K562 (cell line): ENCODE data around the gene PATL2. TPM values are rescaled to one million over a fixed set of nuclear protein-coding genes. Genes with fewer than 3 reads are reported as not detected.

ENCODE experiments used
- ARID1B ChIP-seq: fragments of 450-650 bp; IDR thresholded peaks from 2 replicates; pipeline ENCODE4 v1.6.1; 2016; ENCODE audit warnings: antibody characterized with exemption, mild to moderate bottlenecking, inconsistent platforms
- ASH1L ChIP-seq: fragments of 450-650 bp; IDR thresholded peaks from 2 replicates; pipeline ENCODE4 v1.6.1; 2018; ENCODE audit warnings: borderline replicate concordance, mild to moderate bottlenecking, low read depth; ENCODE audit not compliant: partially characterized antibody
- EP300 ChIP-seq: IDR thresholded peaks from 2 replicates; pipeline ENCODE4 v1.6.1; 2012; ENCODE audit warnings: low read length, improper control_type of control experiment
- FOXK2 ChIP-seq, 2 experiments: fragments of 450-650 bp; IDR thresholded peaks in 1 of 2; conservative IDR thresholded peaks in 1 of 2; 2 replicates each; pipeline ENCODE4 v1.6.1; 2016; ENCODE audit warnings: low read depth in 2 of 2, mild to moderate bottlenecking in 1 of 2
- GTF2A2 ChIP-seq: IDR thresholded peaks from 2 replicates; pipeline ENCODE4 v1.6.1; 2016; ENCODE audit warnings: mild to moderate bottlenecking, missing genetic modification characterization, missing compliant biosample characterization
- HDAC1 ChIP-seq, 2 experiments: fragments of 450-650 bp; IDR thresholded peaks; 2 replicates each; pipeline ENCODE4 v1.6.1; 2016 to 2017; ENCODE audit warnings: inconsistent platforms in 1 of 2, mild to moderate bottlenecking in 1 of 2, moderate library complexity in 1 of 2
- HEY1 ChIP-seq: fragments of 250-450 bp; sonication (Bioruptor Pico); IDR thresholded peaks from 2 replicates; pipeline ENCODE4 v1.5.0; 2020; ENCODE audit warnings: mild to moderate bottlenecking, moderate library complexity, borderline replicate concordance
- MAZ ChIP-seq, 2 experiments: fragments of 450-650 bp in 1 of 2; sonication (generic) in 1 of 2; formaldehyde crosslinking; IDR thresholded peaks in 1 of 2; conservative IDR thresholded peaks in 1 of 2; 2 replicates each; pipeline versions ENCODE4 v1.4.0 to v1.5.0; 2020; ENCODE audit warnings: mild to moderate bottlenecking in 1 of 2, missing genetic modification reagents in 1 of 2
- PHB ChIP-seq: fragments of 250-450 bp; sonication (Bioruptor Pico); IDR thresholded peaks from 2 replicates; pipeline ENCODE4 v1.5.0; 2021
- SIN3B ChIP-seq: fragments of 450-650 bp; IDR thresholded peaks from 2 replicates; pipeline ENCODE4 v1.6.1; 2017; ENCODE audit warnings: low read depth, mild to moderate bottlenecking, moderate library complexity
- TCF3 ChIP-seq: sonication (generic); formaldehyde crosslinking; IDR thresholded peaks from 2 replicates; pipeline ENCODE4 v1.4.0; 2020; ENCODE audit warnings: mild to moderate bottlenecking, missing genetic modification reagents
- TFAM ChIP-seq: fragments of 250-450 bp; sonication (Bioruptor Pico); conservative IDR thresholded peaks from 2 replicates; pipeline ENCODE4 v1.5.0; 2021; ENCODE audit warnings: mild to moderate bottlenecking, moderate library complexity
- THRAP3 ChIP-seq: fragments of 450-650 bp; IDR thresholded peaks from 2 replicates; pipeline ENCODE4 v1.6.1; 2016; ENCODE audit warnings: mild to moderate bottlenecking, inconsistent platforms, borderline replicate concordance
- VEZF1 ChIP-seq: fragments of 200-800 bp; sonication (Bioruptor generic); IDR thresholded peaks from 2 replicates; pipeline ENCODE4 v1.6.1; 2017; ENCODE audit warnings: missing genetic modification characterization, missing compliant biosample characterization
- ZNF253 ChIP-seq: fragments of 250-450 bp; sonication (Bioruptor Pico); conservative IDR thresholded peaks from 2 replicates; pipeline ENCODE4 v1.6.1; 2021; ENCODE audit warnings: mild to moderate bottlenecking
- ZNF436 ChIP-seq: fragments of 250-450, 450-650 bp; sonication (Bioruptor Pico); formaldehyde crosslinking; IDR thresholded peaks from 2 replicates; pipeline ENCODE4 v1.7.0; 2020; ENCODE audit warnings: mild to moderate bottlenecking
- ZNF77 ChIP-seq: fragments of 250-450 bp; sonication (Bioruptor Pico); IDR thresholded peaks from 2 replicates; pipeline ENCODE4 v1.5.0; 2020
- ZNF830 ChIP-seq: fragments of 250-450 bp; sonication (Bioruptor Pico); IDR thresholded peaks from 2 replicates; pipeline ENCODE4 v1.5.0; 2021; ENCODE audit warnings: mild to moderate bottlenecking
- polyA plus RNA-seq, 8 experiments: library from polyadenylated mRNA; depleted of rRNA in 4 of 8; stranded (reverse) in 5 of 8; unstranded in 3 of 8; fragments of >200 nt; fragmentation: Nextera tagmentation in 2 of 8; fragmentation: Illumina TruSeq in 1 of 8; extraction: Ambion mirVana in 2 of 8; extraction: Trizol in 1 of 8; gene quantifications; 2 replicates each; pipeline versions ENCODE4 v1.2.1 to v1.2.3, GENCODE V29; 2011 to 2014; ENCODE audit warnings: inconsistent platforms in 1 of 8, missing spikeins in 1 of 8
- total RNA-seq, 7 experiments: library from RNA; depleted of rRNA in 6 of 7; stranded (reverse); fragments of >200 nt in 6 of 7; fragmentation: Illumina TruSeq in 2 of 7; extraction: Trizol in 2 of 7; gene quantifications; 2 replicates each; pipeline versions ENCODE4 v1.2.1 to v1.2.3, GENCODE V29; 2011 to 2021; ENCODE audit warnings: low replicate concordance in 1 of 7
- TF ChIP-seq, protein P1 (sequence below): fragments of 250-450 bp; sonication (Bioruptor Pico); IDR thresholded peaks from 2 replicates; pipeline ENCODE4 v1.5.0; 2021; ENCODE audit warnings: mild to moderate bottlenecking, moderate library complexity

The PATL2 gene
- total and polyA plus RNA-seq, 9 of the 15 experiments (the other 6 are each of a cell fraction or from before 2014, with no cell fraction given): 0.42 to 1.1 (median 0.86) TPM

GRCh38 chr15:44726568-44727484 lies 15.7 kb upstream of the PATL2 start (continued):
- 0 out of 2 replicates have a peak, but pooled peaks have one; percentile 50 for TF ChIP-seq THRAP3
- TF ChIP-seq ARID1B: peak; percentile 82
- TF ChIP-seq MAZ (CRISPR knock-in tag; conservative IDR thresholded peaks at IDR 0.05 in 1 of 2, IDR thresholded peaks at IDR 0.05 in 1 of 2): peak; percentile 16 to 71; a peak in 1 of 4 replicates
- TF ChIP-seq TCF3 (CRISPR knock-in tag): peak; percentile 6; the same call in 1 of the 2 replicates
- peak; percentile 26 for TF ChIP-seq VEZF1 (CRISPR knock-in tag)
- TF ChIP-seq HEY1 (CRISPR knock-in tag): 0 out of 2 replicates have a peak, but pooled peaks have one; percentile 81
- no peak for TF ChIP-seq SIN3B
- TF ChIP-seq EP300: peak; percentile 70
- TF ChIP-seq ZNF830 (CRISPR knock-in tag): no peak
- no peak for TF ChIP-seq TFAM
- peak; percentile 73 for TF ChIP-seq GTF2A2
- no peak for TF ChIP-seq ZNF77 (CRISPR knock-in tag)
- no peak for TF ChIP-seq ASH1L
- 0 out of 2 replicates have a peak, but pooled peaks have one; percentile 85 for TF ChIP-seq PHB (CRISPR knock-in tag)
- TF ChIP-seq HDAC1 (IDR thresholded peaks at IDR 0.05): 0 out of 4 replicates have a peak, but pooled peaks of 1 of the 2 experiments have one; percentile 38
- TF ChIP-seq, protein P1, sequence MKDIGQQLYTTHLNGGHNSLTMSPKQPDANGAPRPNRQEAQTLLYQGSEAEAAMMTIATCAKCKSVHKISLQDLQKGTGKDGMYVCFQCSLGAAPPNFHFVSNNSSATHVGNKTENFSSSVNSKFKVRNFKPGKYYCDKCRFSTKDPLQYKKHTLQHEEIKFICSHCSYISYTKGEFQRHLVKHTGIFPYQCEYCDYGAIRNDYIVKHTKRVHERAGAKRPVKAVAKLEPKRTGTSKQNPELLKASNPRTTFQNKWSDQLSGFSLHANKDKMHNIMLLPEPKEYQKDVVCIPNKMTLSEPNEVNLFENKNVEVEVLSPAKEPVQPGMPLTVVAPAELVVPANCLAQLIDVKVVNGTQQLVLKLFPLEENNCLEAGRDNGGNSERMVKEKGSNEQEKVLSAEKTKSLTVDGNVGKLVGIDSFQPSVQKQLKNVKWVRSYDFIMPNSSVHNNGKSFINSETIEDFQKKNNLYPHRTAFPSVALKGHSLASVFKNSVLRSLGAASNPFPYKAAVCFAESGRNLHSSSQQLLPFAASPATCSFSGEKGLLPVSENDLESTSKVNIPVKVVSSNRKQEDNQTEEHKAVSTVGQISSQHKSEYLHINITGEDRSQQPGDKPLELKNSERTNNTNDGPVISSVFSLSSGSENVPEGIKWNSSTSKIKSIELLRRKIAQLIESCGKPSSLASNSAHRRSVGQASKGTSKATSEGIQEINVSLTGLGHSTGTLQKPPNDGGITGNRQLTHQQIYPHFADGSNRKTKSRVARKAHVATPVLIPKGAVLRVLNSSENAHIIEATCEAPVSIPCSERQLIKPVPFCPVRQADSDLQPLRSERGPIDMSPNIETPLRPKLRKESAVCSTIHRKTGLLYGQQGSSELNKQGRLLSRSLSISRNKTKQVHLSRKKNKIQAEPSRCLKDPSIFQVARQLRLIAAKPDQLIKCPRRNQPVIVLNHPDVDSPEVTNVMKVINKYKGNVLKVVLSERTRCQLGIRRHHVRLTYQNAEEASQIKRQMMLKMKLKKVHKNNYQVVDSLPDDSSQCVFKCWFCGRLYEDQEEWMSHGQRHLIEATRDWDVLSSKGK (CRISPR knock-in tag): peak; percentile 67; the same call in 1 of the 2 replicates
- peak; percentile 84 for TF ChIP-seq ZNF436 (CRISPR knock-in tag)
- peak; percentile 93 for TF ChIP-seq ZNF253 (CRISPR knock-in tag)
- TF ChIP-seq FOXK2 (conservative IDR thresholded peaks at IDR 0.05 in 1 of 2, IDR thresholded peaks at IDR 0.05 in 1 of 2; ENCODE audit: low read depth in 2 of 2): peak; percentile 83 to 85
